Body of pancreas (tissue), 4 donors: Measurements from ENCODE around the gene TMEM190.

Experiments used
- CTCF ChIP-seq, 7 experiments: fragments of 450-650 bp in 4 of 7; fragments of 200-600 bp in 3 of 7; sonication (generic) in 3 of 7; IDR thresholded peaks; one replicate each; pipeline ENCODE4 v1.5.1; 2016 to 2019; ENCODE audit warnings: antibody characterized with exemption in 7 of 7
- POLR2A ChIP-seq, 3 donors: fragments of 450-650 bp; IDR thresholded peaks; one replicate each; pipeline ENCODE4 v1.6.1; 2016; ENCODE audit warnings: antibody characterized with exemption in 3 of 3, mild to moderate bottlenecking in 2 of 3

DNA sequence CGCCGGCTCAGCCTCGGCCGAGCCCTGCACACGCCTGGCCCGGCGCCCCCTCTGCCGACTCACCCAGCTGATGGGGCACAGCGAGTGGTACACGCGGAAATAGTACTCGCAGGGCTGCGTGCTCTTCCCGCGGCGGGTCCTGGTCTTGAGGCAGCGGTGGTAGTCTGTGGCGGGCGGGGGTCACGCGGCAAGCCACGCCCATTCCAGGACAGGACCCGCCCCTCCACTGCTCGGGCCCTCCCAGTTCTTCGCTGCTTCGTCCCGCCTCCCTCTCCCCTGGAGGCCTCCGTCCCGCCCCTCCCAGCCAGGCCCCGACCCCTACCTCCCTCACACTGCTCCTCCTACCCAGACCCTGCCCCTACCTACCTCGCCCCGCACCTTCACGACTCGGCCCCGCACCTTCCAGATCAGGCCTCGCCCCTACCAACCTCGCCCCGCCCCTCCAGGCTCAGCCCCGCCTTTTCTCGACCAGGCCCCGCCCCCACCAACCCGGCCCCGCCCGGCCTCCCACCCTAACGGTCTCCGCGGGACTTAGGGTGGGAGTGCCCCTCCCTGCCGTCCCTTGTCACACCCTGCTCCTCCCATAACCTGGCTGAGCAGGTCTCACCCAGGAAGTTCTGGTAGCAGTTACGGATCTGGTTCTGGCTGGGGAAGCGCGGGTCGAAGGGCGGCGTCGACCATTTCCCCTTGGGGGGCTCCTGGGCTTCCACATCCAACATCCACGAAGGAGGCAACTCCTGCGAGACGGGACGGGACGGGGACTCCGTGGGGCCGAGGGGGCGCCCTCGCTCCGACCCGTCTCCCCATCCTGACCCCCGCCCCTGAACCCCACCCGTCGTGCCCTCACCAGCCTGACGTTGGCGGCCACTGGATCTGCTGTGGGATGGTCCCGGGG is 22.6 kb upstream of the TMEM190 start:
- TF ChIP-seq CTCF (IDR thresholded peaks at IDR 0.05): no peak
- no peak for TF ChIP-seq POLR2A (IDR thresholded peaks at IDR 0.05)
